ENCODE data around the gene HIRA. TPM values are rescaled to one million over a fixed set of nuclear protein-coding genes. Genes with fewer than 3 reads are reported as not detected.

Gene HIRA
- total RNA-seq, 1 experiment from 2014 or later, result 23.8 TPM

GRCh38 chr22:19460036-19460435, 28.5 kb upstream of the HIRA start:
- H3K4me1 ChIP-seq (ENCODE audit: control insufficient read depth, insufficient read depth, low read length), result no peaks in the 10 kb centered on the region
- no peak for ATAC-seq
- no TSS peak for BruUV-seq (replicated peaks)
- TF ChIP-seq, protein P1, sequence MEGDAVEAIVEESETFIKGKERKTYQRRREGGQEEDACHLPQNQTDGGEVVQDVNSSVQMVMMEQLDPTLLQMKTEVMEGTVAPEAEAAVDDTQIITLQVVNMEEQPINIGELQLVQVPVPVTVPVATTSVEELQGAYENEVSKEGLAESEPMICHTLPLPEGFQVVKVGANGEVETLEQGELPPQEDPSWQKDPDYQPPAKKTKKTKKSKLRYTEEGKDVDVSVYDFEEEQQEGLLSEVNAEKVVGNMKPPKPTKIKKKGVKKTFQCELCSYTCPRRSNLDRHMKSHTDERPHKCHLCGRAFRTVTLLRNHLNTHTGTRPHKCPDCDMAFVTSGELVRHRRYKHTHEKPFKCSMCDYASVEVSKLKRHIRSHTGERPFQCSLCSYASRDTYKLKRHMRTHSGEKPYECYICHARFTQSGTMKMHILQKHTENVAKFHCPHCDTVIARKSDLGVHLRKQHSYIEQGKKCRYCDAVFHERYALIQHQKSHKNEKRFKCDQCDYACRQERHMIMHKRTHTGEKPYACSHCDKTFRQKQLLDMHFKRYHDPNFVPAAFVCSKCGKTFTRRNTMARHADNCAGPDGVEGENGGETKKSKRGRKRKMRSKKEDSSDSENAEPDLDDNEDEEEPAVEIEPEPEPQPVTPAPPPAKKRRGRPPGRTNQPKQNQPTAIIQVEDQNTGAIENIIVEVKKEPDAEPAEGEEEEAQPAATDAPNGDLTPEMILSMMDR (IDR thresholded peaks at IDR 0.05), result no peak
- no peak for TF ChIP-seq SIN3A (IDR thresholded peaks at IDR 0.05; ENCODE audit: borderline replicate concordance, insufficient read depth, low read depth, low read length)
- no peak for TF ChIP-seq TCF7L2 (IDR thresholded peaks at IDR 0.05; ENCODE audit: low read depth, low read length)
- no peak for TF ChIP-seq REST (IDR thresholded peaks at IDR 0.05; ENCODE audit: insufficient read depth in 1 of 2, low read depth in 2 of 2, low read length in 1 of 2)
- no peaks in the 10 kb centered on the region for H3K9me3 ChIP-seq (ENCODE audit: control insufficient read depth, insufficient read depth, low read depth, low read length)
- ChIA-PET CTCF (no interaction called here), POLR2A (no interaction called here)
- no peak for DNase-seq (ENCODE audit: low read depth, low spot score)
- in situ Hi-C loops (cut with HindIII; ENCODE audit: low pct_unique_long_range_greater_than_20kb, low sequenced_read_pairs) (no loop called here), intact Hi-C loops (cut with micrococcal nuclease; ENCODE audit: unreplicated experiment) (no loop called here)
- no peak overlapping the region for H3K27ac ChIP-seq (ENCODE audit: low read length)
- peaks cover 20% of the 10 kb centered on the region for H3K36me3 ChIP-seq (ENCODE audit: control insufficient read depth, insufficient read depth, low read length)
- no peak overlapping the region for H3K4me3 ChIP-seq (ENCODE audit: low read depth in 2 of 2, low read length in 2 of 2)
- no peaks in the 10 kb centered on the region for H3K27me3 ChIP-seq (ENCODE audit: control insufficient read depth, insufficient read depth, low read length)

DNA sequence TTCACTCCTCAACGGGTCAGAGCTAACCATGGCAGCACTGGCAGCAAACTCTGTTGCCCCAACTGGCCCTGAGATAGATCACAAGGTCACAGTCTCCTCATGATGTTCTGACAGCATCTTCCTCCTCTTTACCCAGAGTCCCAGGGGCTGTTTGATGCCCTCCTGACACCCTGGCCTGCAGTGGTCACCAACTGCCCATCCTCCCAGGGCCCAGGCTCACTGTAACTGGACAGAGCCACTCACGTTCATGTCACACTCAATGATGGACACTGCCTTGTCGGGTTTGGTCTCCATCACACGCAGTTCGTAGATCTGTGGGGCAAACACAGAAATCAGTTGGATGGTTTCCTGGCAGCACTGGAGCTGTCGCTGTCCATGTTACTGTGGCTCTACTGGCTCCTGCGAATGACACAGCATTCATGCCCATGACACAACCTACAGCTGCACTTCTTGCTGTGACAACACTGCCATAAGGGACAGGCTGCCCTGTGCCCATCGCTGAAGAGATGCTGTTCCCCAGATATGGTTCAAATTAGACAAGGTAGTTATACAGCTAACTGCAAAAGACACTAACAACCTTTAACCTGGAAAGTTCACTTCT, 26.4 kb upstream of the HIRA start:
- no peaks in the 10 kb centered on the region for H3K27me3 ChIP-seq (ENCODE audit: control insufficient read depth, insufficient read depth, low read length)
- no peak overlapping the region for H3K4me3 ChIP-seq (ENCODE audit: low read depth in 2 of 2, low read length in 2 of 2)
- H3K27ac ChIP-seq (ENCODE audit: low read length), result no peak overlapping the region
- ChIA-PET CTCF (interaction anchor here (0.7 kb wide), 1 partner anchor 16 kb away, joined by 3 read pairs; no protein-coding TSS in a partner anchor), POLR2A (no interaction called here)
- no peaks in the 10 kb centered on the region for H3K4me1 ChIP-seq (ENCODE audit: control insufficient read depth, insufficient read depth, low read length)
- intact Hi-C loops (cut with micrococcal nuclease; ENCODE audit: unreplicated experiment) (no loop called here), in situ Hi-C loops (cut with HindIII; ENCODE audit: low pct_unique_long_range_greater_than_20kb, low sequenced_read_pairs) (no loop called here)
- TF ChIP-seq SIN3A (IDR thresholded peaks at IDR 0.05; ENCODE audit: borderline replicate concordance, insufficient read depth, low read depth, low read length), result no peak
- no peak for TF ChIP-seq REST (IDR thresholded peaks at IDR 0.05; ENCODE audit: insufficient read depth in 1 of 2, low read depth in 2 of 2, low read length in 1 of 2)
- no peak for TF ChIP-seq POLR2AphosphoS5 (IDR thresholded peaks at IDR 0.05; ENCODE audit: low read depth, low read length)
- TF ChIP-seq TCF7L2 (IDR thresholded peaks at IDR 0.05; ENCODE audit: low read depth, low read length), result no peak
- TF ChIP-seq, protein P1 (IDR thresholded peaks at IDR 0.05), result no peak
- ATAC-seq (no peak), DNase-seq (ENCODE audit: low read depth, low spot score) (no peak)
- no TSS peak for BruUV-seq (replicated peaks)
- no peaks in the 10 kb centered on the region for H3K9me3 ChIP-seq (ENCODE audit: control insufficient read depth, insufficient read depth, low read depth, low read length)
- peaks cover 9% of the 10 kb centered on the region; the same call in 1 of the 2 replicates for H3K36me3 ChIP-seq (ENCODE audit: control insufficient read depth, insufficient read depth, low read length)
